ENCODE measurements around the gene LRP2. TPM values are rescaled to one million over a fixed set of nuclear protein-coding genes. Genes with fewer than 3 reads are reported as not detected.

The LRP2 gene
- total and polyA plus RNA-seq, 2 of the 4 experiments (the other 2 are of a cell fraction), result not detected

DNA sequence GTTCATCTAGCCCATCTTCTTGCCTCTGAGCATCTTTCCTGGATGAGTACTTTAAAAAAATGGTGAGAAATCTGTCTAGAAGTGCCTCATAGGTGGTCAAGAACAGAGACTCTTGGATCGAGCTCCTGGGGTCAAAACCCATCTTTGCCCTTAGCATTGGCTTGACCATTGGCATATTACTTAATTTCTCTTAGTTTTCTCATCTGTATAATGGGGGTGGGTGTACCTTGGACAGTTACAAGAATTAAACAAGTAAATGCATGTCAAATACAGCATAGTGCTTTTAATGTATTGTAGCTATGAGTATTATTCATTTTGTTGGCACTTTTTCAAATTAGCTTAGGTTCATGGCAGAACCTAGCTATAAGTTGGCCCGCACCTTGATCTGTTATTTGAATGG lies 256.2 kb downstream of the LRP2 start:
- H3K27ac ChIP-seq (ENCODE audit: insufficient read depth, low read length), result no peak overlapping the region
- H3K4me2 ChIP-seq (ENCODE audit: low read depth, low read length), result no peak overlapping the region
- no peak overlapping the region for H2AK5ac ChIP-seq (ENCODE audit: low read depth, low read length)
- H3K9ac ChIP-seq (ENCODE audit: low read depth, low read length), result no peak overlapping the region
- H3K9me1 ChIP-seq (ENCODE audit: insufficient read depth, low read length), result no peaks in the 10 kb centered on the region
- no CpG with 5 or more reads among the region's 2 CpGs for WGBS, 2 experiments (ENCODE audit: extremely low coverage in 2 of 2, insufficient read length in 1 of 2)
- DNase-seq, result no peak
- no peak for TF ChIP-seq CHD1 (IDR thresholded peaks at IDR 0.05; ENCODE audit: low read depth, low read length)
- TF ChIP-seq RAD21 (IDR thresholded peaks at IDR 0.05; ENCODE audit: low read length), result no peak
- TF ChIP-seq FOS (IDR thresholded peaks at IDR 0.05; ENCODE audit: low read depth, low read length), result no peak
- no peak for TF ChIP-seq MAZ (IDR thresholded peaks at IDR 0.05; ENCODE audit: borderline replicate concordance, low read depth, low read length)
- TF ChIP-seq, protein P1, sequence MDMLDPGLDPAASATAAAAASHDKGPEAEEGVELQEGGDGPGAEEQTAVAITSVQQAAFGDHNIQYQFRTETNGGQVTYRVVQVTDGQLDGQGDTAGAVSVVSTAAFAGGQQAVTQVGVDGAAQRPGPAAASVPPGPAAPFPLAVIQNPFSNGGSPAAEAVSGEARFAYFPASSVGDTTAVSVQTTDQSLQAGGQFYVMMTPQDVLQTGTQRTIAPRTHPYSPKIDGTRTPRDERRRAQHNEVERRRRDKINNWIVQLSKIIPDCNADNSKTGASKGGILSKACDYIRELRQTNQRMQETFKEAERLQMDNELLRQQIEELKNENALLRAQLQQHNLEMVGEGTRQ (IDR thresholded peaks at IDR 0.05; ENCODE audit: low read depth, low read length), result no peak
- no peak overlapping the region for H4K8ac ChIP-seq (ENCODE audit: low read depth in 2 of 2, low read length in 2 of 2)
- H2AFZ ChIP-seq (replicated peaks; ENCODE audit: low read length, poor library complexity), result no peak overlapping the region
- no peak overlapping the region for H2AK9ac ChIP-seq (replicated peaks; ENCODE audit: low read depth, low read length, poor library complexity)
- no TSS peak for BruUV-seq (replicated peaks)
- H3K36me3 ChIP-seq (ENCODE audit: control insufficient read depth, insufficient read depth, low read length), result no peaks in the 10 kb centered on the region
- no peak overlapping the region for H4K91ac ChIP-seq (ENCODE audit: insufficient read depth, low read depth, low read length)
- no peak overlapping the region for H3K4me3 ChIP-seq (ENCODE audit: insufficient read depth, low read depth, low read length)
- H3K79me1 ChIP-seq (ENCODE audit: low read depth in 1 of 2, low read length in 2 of 2), result no peaks in the 10 kb centered on the region
- ChIA-PET CTCF (no interaction called here), POLR2A (ENCODE audit: unreplicated experiment) (no interaction called here)
- no peak overlapping the region for H2BK15ac ChIP-seq (ENCODE audit: low read depth, low read length)
- H3K4ac ChIP-seq (ENCODE audit: low read depth, low read length), result no peak overlapping the region
- H3K56ac ChIP-seq (ENCODE audit: extremely low read depth, insufficient read depth, low read length), result no peak overlapping the region
- H3K4me1 ChIP-seq (ENCODE audit: control insufficient read depth, insufficient read depth, low read length), result no peaks in the 10 kb centered on the region
- no peak overlapping the region for H3K14ac ChIP-seq (replicated peaks; ENCODE audit: low read depth, low read length)
- no peak overlapping the region for H3K23ac ChIP-seq (ENCODE audit: low read depth, low read length)
- no peak overlapping the region for H2BK20ac ChIP-seq (ENCODE audit: low read depth, low read length)
- intact Hi-C loops (cut with micrococcal nuclease), result no loop called here
- H4K5ac ChIP-seq (ENCODE audit: low read depth, low read length), result no peak overlapping the region
- no peaks in the 10 kb centered on the region for H3K9me3 ChIP-seq (ENCODE audit: control insufficient read depth, insufficient read depth, low read length)
- H3K27me3 ChIP-seq (ENCODE audit: control insufficient read depth, insufficient read depth, low read length), result no peaks in the 10 kb centered on the region
- H2BK5ac ChIP-seq (ENCODE audit: low read depth, low read length, poor library complexity, severe bottlenecking), result no peak overlapping the region
- in situ Hi-C loops (cut with MboI; ENCODE audit: low sequenced_read_pairs), result no loop called here
- dilution Hi-C loops (cut with HindIII; ENCODE audit: low sequenced_read_pairs, unreplicated experiment), result no loop called here
- no peak overlapping the region for H2BK120ac ChIP-seq (ENCODE audit: low read depth, low read length)
- no peak for ATAC-seq (ENCODE audit: low read depth)
- no peak overlapping the region for H3K18ac ChIP-seq (ENCODE audit: low read depth, low read length)
- no peaks in the 10 kb centered on the region for H4K20me1 ChIP-seq (ENCODE audit: insufficient read depth, low read length)
